H9 (cell line): ENCODE results near the gene KIF26B. TPM values are rescaled to one million over a fixed set of nuclear protein-coding genes. Genes with fewer than 3 reads are reported as not detected.

Experiments used
- DNase-seq: peaks from one replicate; pipeline ENCODE4 v3.0.0-alpha.2; 2017
- H2AFZ ChIP-seq: one replicate; pipeline ENCODE4 v1.6.1; 2013; ENCODE audit warnings: mild to moderate bottlenecking, low read length, control low read depth, moderate library complexity
- H2AK5ac ChIP-seq: 2 replicates; pipeline ENCODE4 v1.6.1; 2013; ENCODE audit warnings: low read length, control low read depth, mixed read lengths; ENCODE audit not compliant: insufficient read length
- H2BK120ac ChIP-seq: one replicate; pipeline ENCODE4 v1.6.1; 2013; ENCODE audit warnings: low read depth, mild to moderate bottlenecking, low read length, control low read depth, inconsistent platforms; ENCODE audit not compliant: poor library complexity, severe bottlenecking
- H2BK12ac ChIP-seq: 2 replicates; pipeline ENCODE4 v1.6.1; 2013; ENCODE audit warnings: low read length, control low read depth, mixed read lengths, low read depth; ENCODE audit not compliant: insufficient read length
- H2BK15ac ChIP-seq: 2 replicates; pipeline ENCODE4 v1.6.1; 2013; ENCODE audit warnings: low read depth, low read length, control low read depth
- H2BK20ac ChIP-seq: one replicate; pipeline ENCODE4 v1.6.1; 2013; ENCODE audit warnings: low read depth, mild to moderate bottlenecking, low read length, control low read depth, inconsistent platforms; ENCODE audit not compliant: poor library complexity, severe bottlenecking
- H2BK5ac ChIP-seq: 2 replicates; pipeline ENCODE4 v1.6.1; 2013; ENCODE audit warnings: low read length, control low read depth, mixed read lengths; ENCODE audit not compliant: insufficient read length
- H3K14ac ChIP-seq: 2 replicates; pipeline ENCODE4 v1.6.1; 2013; ENCODE audit warnings: low read length, control low read depth; ENCODE audit not compliant: insufficient read depth
- H3K18ac ChIP-seq: 2 replicates; pipeline ENCODE4 v1.6.1; 2013; ENCODE audit warnings: low read depth, mild to moderate bottlenecking, mixed read lengths, low read length, control low read depth; ENCODE audit not compliant: insufficient read length
- H3K23ac ChIP-seq: 2 replicates; pipeline ENCODE4 v1.6.1; 2013; ENCODE audit warnings: low read length, control low read depth, mixed read lengths, low read depth; ENCODE audit not compliant: insufficient read length
- H3K23me2 ChIP-seq: 2 replicates; pipeline ENCODE4 v1.6.1; 2013; ENCODE audit warnings: low read depth, mild to moderate bottlenecking, mixed read lengths, low read length, control low read depth; ENCODE audit not compliant: insufficient read length, poor library complexity, severe bottlenecking
- H3K27ac ChIP-seq: 2 replicates; pipeline ENCODE4 v1.5.1; 2013; ENCODE audit warnings: low read length, control low read depth, mixed read lengths, low read depth; ENCODE audit not compliant: insufficient read length
- H3K27me3 ChIP-seq: 2 replicates; pipeline ENCODE4 v1.6.1; 2013; ENCODE audit warnings: low read length, control low read depth, inconsistent platforms; ENCODE audit not compliant: insufficient read depth
- H3K4ac ChIP-seq: 2 replicates; pipeline ENCODE4 v1.6.1; 2013; ENCODE audit warnings: low read depth, mild to moderate bottlenecking, control low read depth, inconsistent platforms, low read length, moderate library complexity
- H3K4me1 ChIP-seq: 2 replicates; pipeline ENCODE4 v1.6.1; 2013; ENCODE audit warnings: low read length, control low read depth, inconsistent platforms; ENCODE audit not compliant: insufficient read depth
- H3K4me2 ChIP-seq: 2 replicates; pipeline ENCODE4 v1.6.1; 2013; ENCODE audit warnings: low read length, control low read depth, mixed read lengths; ENCODE audit not compliant: insufficient read length, insufficient read depth
- H3K56ac ChIP-seq: 2 replicates; pipeline ENCODE4 v1.6.1; 2013; ENCODE audit warnings: low read depth, mild to moderate bottlenecking, mixed read lengths, low read length, control low read depth; ENCODE audit not compliant: insufficient read length
- H3K79me1 ChIP-seq: 2 replicates; pipeline ENCODE4 v1.6.1; 2013; ENCODE audit warnings: low read depth, mild to moderate bottlenecking, moderate library complexity, low read length, control low read depth, inconsistent platforms; ENCODE audit not compliant: insufficient read depth, poor library complexity, severe bottlenecking
- H3K79me2 ChIP-seq: 2 replicates; pipeline ENCODE4 v1.6.1; 2013; ENCODE audit warnings: low read length, control low read depth, inconsistent platforms; ENCODE audit not compliant: insufficient read depth
- H3K9ac ChIP-seq: 2 replicates; pipeline ENCODE4 v1.6.1; 2013; ENCODE audit warnings: low read length, control low read depth, mixed read lengths; ENCODE audit not compliant: insufficient read length; ENCODE audit errors: extremely low read depth
- H3K9me3 ChIP-seq: one replicate; pipeline ENCODE4 v1.6.1; 2013; ENCODE audit warnings: low read depth, low read length, inconsistent platforms; ENCODE audit not compliant: control insufficient read depth
- H3T11ph ChIP-seq: one replicate; pipeline ENCODE4 v1.6.1; 2013; ENCODE audit warnings: mild to moderate bottlenecking, low read length, control low read depth, inconsistent platforms
- H4K20me1 ChIP-seq: one replicate; pipeline ENCODE4 v1.6.1; 2013; ENCODE audit not compliant: control insufficient read depth, insufficient read length, insufficient read depth
- H4K5ac ChIP-seq: 2 replicates; pipeline ENCODE4 v1.6.1; 2013; ENCODE audit warnings: low read depth, mild to moderate bottlenecking, mixed read lengths, low read length, control low read depth; ENCODE audit not compliant: insufficient read length
- H4K8ac ChIP-seq: replicated peaks from 2 replicates; pipeline ENCODE4 v1.6.1; 2013; ENCODE audit warnings: low read length, control low read depth, mixed read lengths, low read depth; ENCODE audit not compliant: insufficient read length
- H4K91ac ChIP-seq: 2 replicates; pipeline ENCODE4 v1.6.1; 2013; ENCODE audit warnings: low read depth, mild to moderate bottlenecking, moderate library complexity, mixed read lengths, low read length, control low read depth; ENCODE audit not compliant: insufficient read length
- H3K27ac Mint-ChIP-seq, 3 experiments: 2 replicates in 2 of 3; 3 replicates in 1 of 3; pipeline ENCODE4 v1.8.0; 2020 to 2021; ENCODE audit warnings: mixed read lengths in 3 of 3, mild to moderate bottlenecking in 1 of 3, moderate library complexity in 1 of 3
- H3K27me3 Mint-ChIP-seq: 2 replicates; pipeline ENCODE4 v1.8.0; 2021; ENCODE audit warnings: low read depth, mild to moderate bottlenecking, moderate library complexity, mixed read lengths
- H3K36me3 Mint-ChIP-seq, 3 experiments: 2 replicates in 2 of 3; 3 replicates in 1 of 3; pipeline ENCODE4 v1.8.0; 2020 to 2021; ENCODE audit warnings: low read depth in 3 of 3, mixed read lengths in 3 of 3; ENCODE audit not compliant: insufficient read depth in 1 of 3
- H3K4me1 Mint-ChIP-seq, 2 experiments: 2 replicates each; pipeline ENCODE4 v1.8.0; 2020; ENCODE audit warnings: mixed read lengths in 2 of 2
- H3K4me3 Mint-ChIP-seq, 2 experiments: 2 replicates in 1 of 2; 3 replicates in 1 of 2; pipeline ENCODE4 v1.8.0; 2020 to 2021; ENCODE audit warnings: mild to moderate bottlenecking in 2 of 2, mixed read lengths in 2 of 2, moderate library complexity in 1 of 2
- H3K9me3 Mint-ChIP-seq, 2 experiments: 2 replicates in 1 of 2; 3 replicates in 1 of 2; pipeline ENCODE4 v1.8.0; 2020; ENCODE audit warnings: mild to moderate bottlenecking in 2 of 2, mixed read lengths in 2 of 2, moderate library complexity in 1 of 2
- WGBS: extraction: QIAGEN DNeasy Blood & Tissue Kit; methylation state at CpG from one replicate; pipeline ENCODE4 v1.1.7; 2013; ENCODE audit warnings: missing lambda C conversion rate, low lambda C conversion rate, mixed read lengths; ENCODE audit not compliant: insufficient read length; ENCODE audit errors: extremely low coverage; 5-methylcytosine and 5-hydroxymethylcytosine counted together
- total RNA-seq: library from RNA; stranded (reverse); gene quantifications from 2 replicates; pipeline ENCODE4 v1.2.1, GENCODE V29; 2021
- TF ChIP-seq, protein P1 (sequence below): fragments of 200-600 bp; sonication (generic); conservative IDR thresholded peaks from 3 replicates; pipeline ENCODE4 v1.8.0; 2021; ENCODE audit warnings: antibody characterized with exemption, mild to moderate bottlenecking

Gene KIF26B
- total RNA-seq, 1 experiment from 2014 or later: 0.13 TPM

DNA sequence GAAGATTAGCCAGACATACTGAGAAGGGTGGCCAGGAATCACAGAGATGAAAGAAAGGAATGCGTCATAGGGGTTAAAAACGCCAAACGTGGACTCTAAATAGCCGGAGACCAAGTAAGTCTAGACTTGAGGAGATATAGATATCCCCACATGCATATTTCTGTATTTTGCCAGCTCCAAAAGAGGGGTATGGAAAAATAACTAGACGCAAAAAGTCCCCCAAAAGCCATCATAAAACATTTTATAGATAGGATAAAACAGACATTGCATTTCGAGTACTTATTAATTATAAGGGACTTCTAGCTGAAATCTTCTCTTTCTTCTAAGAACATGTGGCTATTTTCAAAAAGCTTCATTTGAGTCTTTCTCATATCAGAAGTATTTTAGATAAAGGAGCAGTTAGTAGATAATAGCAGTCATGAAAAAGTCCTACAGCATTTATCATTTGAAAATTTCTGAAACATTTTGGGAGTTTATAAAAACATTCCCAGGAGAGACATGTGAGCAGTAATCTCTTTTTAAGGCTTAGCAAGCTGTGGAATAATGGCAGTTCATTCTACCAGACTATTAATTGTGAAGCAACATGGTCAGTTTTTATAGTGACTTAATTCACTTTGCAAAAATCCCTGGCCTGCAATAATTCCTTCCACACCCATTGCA is 6.1 kb downstream of the KIF26B start:
- peaks cover 2% of the 10 kb centered on the region; the same call in 1 of the 2 replicates for H3K27me3 ChIP-seq
- H4K20me1 ChIP-seq: no peaks in the 10 kb centered on the region
- no peak overlapping the region for H3K14ac ChIP-seq
- no peaks in the 10 kb centered on the region for H3K79me1 ChIP-seq
- no peak overlapping the region for H3K27ac ChIP-seq
- H2BK5ac ChIP-seq: no peak overlapping the region
- TF ChIP-seq, protein P1, sequence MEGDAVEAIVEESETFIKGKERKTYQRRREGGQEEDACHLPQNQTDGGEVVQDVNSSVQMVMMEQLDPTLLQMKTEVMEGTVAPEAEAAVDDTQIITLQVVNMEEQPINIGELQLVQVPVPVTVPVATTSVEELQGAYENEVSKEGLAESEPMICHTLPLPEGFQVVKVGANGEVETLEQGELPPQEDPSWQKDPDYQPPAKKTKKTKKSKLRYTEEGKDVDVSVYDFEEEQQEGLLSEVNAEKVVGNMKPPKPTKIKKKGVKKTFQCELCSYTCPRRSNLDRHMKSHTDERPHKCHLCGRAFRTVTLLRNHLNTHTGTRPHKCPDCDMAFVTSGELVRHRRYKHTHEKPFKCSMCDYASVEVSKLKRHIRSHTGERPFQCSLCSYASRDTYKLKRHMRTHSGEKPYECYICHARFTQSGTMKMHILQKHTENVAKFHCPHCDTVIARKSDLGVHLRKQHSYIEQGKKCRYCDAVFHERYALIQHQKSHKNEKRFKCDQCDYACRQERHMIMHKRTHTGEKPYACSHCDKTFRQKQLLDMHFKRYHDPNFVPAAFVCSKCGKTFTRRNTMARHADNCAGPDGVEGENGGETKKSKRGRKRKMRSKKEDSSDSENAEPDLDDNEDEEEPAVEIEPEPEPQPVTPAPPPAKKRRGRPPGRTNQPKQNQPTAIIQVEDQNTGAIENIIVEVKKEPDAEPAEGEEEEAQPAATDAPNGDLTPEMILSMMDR: no peak
- Mint-ChIP-seq H3K27ac (no peak overlapping the region), H3K9me3 (peaks cover 0 to 3% of the 10 kb centered on the region in 2 experiments; a peak in 3 of 5 replicates), H3K36me3 (no peaks in the 10 kb centered on the region), H3K4me3 (no peak overlapping the region), H3K27me3 (peaks cover 50% of the 10 kb centered on the region), H3K4me1 (peaks cover 15 to 19% of the 10 kb centered on the region in 2 experiments)
- H4K8ac ChIP-seq: no peak overlapping the region
- H2BK20ac ChIP-seq: no peak overlapping the region
- H2AK5ac ChIP-seq: no peak overlapping the region
- H2AFZ ChIP-seq: no peak overlapping the region
- no peak overlapping the region for H2BK15ac ChIP-seq
- WGBS: no CpG with 5 or more reads among the region's 6 CpGs
- H3K56ac ChIP-seq: no peak overlapping the region
- H3K79me2 ChIP-seq: no peaks in the 10 kb centered on the region
- H3K9me3 ChIP-seq: no peaks in the 10 kb centered on the region
- no peak overlapping the region for H3K18ac ChIP-seq
- no peak overlapping the region for H2BK12ac ChIP-seq
- no peak overlapping the region for H3K4ac ChIP-seq
- peaks cover 7% of the 10 kb centered on the region for H3K23me2 ChIP-seq
- no peak overlapping the region for H4K5ac ChIP-seq
- H3K9ac ChIP-seq: no peak overlapping the region
- no peak overlapping the region for H3T11ph ChIP-seq
- no peak overlapping the region for H4K91ac ChIP-seq
- H3K4me2 ChIP-seq: no peak overlapping the region
- H3K23ac ChIP-seq: no peak overlapping the region
- DNase-seq: no peak
- H3K4me1 ChIP-seq: no peaks in the 10 kb centered on the region
- H2BK120ac ChIP-seq: no peak overlapping the region
